ENCODE results near the gene MS4A12.

The MS4A12 gene

DNA sequence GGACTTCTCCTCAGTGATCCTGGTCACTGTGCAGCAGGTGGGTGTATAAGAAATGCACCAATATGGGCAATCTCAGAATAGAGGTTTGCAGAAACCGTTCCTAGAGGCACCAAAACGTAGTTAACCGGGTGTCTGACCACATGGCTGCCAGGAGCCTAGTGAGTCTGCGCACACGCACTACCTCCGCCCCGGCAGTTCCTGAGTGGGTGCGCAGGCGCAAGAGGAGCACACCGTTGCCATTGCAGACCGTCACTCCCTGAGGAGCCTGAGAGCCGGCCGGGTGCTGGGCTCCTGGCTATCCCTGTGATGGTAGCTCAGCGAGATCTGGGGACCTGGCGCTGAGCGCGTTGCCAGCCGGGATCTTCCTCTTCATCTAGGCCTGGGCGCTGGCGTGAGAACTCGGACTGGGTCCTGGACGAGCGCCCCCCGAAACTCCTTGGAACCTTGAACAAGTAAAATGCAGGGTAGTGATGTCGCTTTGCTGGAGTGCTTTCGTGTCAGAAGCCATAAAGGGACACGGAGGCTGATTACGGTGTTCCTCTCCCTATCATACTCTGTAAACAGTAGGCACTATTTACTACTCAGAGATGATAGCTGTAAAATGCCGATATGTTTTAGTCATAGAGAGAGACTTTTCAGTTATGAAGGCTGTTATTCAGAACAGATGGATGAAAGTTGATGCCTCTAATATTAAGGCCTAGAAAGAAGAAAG is 22.7 kb downstream of the MS4A12 start, which contains the start of gene MS4A13:
Gene MS4A13 (plus strand): TSS at position 249 of the 712 bp plus-strand sequence. CDS start 2,692 bp downstream, outside the sequence.
- TF ChIP-seq, protein P1, sequence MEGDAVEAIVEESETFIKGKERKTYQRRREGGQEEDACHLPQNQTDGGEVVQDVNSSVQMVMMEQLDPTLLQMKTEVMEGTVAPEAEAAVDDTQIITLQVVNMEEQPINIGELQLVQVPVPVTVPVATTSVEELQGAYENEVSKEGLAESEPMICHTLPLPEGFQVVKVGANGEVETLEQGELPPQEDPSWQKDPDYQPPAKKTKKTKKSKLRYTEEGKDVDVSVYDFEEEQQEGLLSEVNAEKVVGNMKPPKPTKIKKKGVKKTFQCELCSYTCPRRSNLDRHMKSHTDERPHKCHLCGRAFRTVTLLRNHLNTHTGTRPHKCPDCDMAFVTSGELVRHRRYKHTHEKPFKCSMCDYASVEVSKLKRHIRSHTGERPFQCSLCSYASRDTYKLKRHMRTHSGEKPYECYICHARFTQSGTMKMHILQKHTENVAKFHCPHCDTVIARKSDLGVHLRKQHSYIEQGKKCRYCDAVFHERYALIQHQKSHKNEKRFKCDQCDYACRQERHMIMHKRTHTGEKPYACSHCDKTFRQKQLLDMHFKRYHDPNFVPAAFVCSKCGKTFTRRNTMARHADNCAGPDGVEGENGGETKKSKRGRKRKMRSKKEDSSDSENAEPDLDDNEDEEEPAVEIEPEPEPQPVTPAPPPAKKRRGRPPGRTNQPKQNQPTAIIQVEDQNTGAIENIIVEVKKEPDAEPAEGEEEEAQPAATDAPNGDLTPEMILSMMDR (IDR thresholded peaks at IDR 0.05), result no peak

DNA sequence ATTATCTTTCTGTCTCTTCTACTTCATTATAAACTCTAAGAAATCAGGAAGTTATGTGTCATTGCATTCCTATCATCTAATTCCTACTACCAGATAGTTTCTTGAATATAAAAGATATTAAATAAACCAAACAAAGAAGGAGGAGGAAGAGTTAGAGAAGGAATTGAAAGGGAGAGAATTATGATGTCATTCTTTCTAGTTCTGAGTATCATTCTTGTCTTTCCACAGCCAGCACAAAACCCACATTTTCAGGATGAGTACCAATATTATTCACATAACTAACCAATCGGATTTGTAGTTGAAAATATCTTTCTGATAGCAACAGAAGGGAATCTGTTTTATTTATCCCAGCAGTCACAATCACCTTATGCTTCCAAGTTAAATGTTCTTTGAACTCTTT is 35.9 kb downstream of the MS4A12 start:
- TF ChIP-seq, protein P1 (IDR thresholded peaks at IDR 0.05), result no peak

DNA sequence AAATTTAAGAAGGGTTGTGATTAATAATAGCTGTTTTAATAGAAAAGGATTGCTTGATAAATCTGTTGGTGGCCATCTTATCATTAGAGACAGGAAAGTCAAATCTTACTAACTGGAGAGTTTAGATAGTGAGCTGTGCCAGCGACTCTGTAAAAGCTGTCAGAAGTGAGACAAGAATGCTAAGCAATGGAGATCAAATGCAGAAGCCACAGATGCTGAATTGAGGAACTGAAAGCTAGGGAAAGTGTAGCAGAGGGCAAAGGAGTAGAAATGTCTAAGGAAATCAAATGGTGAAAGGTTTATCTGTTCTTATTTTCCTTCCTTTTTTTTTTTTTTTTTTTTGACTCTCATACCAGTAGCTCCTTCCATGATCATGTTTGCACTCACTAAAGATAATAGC is 36.4 kb downstream of the MS4A12 start:
- TF ChIP-seq, protein P1 (IDR thresholded peaks at IDR 0.05), result no peak

DNA sequence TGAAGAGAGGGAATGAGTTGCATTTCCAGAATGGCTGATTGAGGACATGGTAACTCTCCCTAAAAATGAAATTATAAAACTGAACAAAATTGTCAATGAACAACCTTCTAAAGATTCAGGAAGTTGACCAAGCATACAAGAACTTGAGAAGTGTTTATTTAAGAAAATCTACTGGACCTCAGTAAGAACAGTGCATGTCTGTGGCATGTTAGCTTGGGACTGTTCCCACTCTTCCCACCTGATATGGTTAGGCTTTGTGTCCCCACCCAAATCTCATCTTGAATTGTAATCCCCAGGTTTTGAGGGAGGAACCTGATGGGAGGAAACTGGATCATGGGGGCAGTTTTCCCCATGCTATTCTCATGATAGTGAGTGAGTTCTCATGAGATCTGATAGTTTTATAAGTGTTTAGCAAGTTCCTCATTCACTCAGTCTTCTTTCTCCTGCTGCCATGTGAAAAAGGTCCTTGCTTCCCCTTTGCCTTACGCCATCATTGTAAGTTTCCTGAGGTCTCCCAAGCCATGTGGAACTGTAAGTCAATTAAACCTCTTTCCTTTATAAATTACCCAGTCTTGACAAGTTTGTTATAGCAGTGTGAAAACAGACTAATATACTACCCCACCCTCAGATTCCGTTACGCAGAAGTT is 38.0 kb downstream of the MS4A12 start:
- TF ChIP-seq, protein P1 (IDR thresholded peaks at IDR 0.05), result no peak

DNA sequence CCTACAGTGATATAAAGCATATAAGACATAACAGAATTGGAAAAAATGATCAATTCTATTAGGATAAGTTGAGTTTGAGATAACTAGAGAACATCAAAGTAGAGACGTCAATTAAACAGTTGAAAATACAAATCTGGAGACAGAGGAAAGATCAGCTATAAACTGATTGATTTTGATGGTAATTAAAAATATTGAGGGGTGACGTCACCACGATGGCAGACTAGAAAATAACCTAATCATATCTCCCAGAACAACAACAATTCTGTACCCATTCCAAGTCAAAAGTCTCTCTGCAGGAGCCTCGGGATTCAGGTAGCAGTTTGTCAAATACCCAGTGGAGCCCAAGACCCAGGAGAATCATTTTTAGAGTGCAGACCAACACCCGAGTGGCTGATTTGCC is 51.5 kb downstream of the MS4A12 start:
- TF ChIP-seq, protein P1 (IDR thresholded peaks at IDR 0.05), result no peak
